ENCODE measurements around the gene LSS.

DNA sequence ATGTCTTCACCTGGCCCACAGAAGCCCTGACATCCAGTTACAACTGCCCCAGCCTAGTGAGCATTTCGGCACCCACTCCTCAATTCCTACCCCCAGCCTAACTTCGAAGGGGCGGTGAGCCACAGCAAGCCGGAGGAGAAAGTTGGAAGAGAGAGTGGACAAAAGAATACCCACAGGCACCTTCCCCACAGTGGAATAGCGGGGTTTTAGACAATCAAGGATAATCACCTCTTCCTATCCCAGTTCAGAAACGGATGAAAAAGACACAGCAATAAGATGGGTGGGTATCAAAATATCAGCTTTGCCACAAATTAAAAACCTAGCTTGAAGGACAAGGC lies 1.3 kb upstream of the LSS start:
- TF ChIP-seq EZH2phosphoT487 (IDR thresholded peaks at IDR 0.05; ENCODE audit: borderline replicate concordance), result no peak
- TF ChIP-seq, protein P1, sequence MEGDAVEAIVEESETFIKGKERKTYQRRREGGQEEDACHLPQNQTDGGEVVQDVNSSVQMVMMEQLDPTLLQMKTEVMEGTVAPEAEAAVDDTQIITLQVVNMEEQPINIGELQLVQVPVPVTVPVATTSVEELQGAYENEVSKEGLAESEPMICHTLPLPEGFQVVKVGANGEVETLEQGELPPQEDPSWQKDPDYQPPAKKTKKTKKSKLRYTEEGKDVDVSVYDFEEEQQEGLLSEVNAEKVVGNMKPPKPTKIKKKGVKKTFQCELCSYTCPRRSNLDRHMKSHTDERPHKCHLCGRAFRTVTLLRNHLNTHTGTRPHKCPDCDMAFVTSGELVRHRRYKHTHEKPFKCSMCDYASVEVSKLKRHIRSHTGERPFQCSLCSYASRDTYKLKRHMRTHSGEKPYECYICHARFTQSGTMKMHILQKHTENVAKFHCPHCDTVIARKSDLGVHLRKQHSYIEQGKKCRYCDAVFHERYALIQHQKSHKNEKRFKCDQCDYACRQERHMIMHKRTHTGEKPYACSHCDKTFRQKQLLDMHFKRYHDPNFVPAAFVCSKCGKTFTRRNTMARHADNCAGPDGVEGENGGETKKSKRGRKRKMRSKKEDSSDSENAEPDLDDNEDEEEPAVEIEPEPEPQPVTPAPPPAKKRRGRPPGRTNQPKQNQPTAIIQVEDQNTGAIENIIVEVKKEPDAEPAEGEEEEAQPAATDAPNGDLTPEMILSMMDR (conservative IDR thresholded peaks at IDR 0.05; ENCODE audit: low read length), result no peak
